PFSK-1 (cell line): ENCODE measurements around the gene TPM3.

ENCODE experiments used
- POLR2AphosphoS5 ChIP-seq: IDR thresholded peaks from 2 replicates; pipeline ENCODE4 v1.6.1; 2012; ENCODE audit warnings: low read depth, mild to moderate bottlenecking, control low read depth, low read length, moderate library complexity
- REST ChIP-seq, 2 experiments: IDR thresholded peaks; 2 replicates each; pipeline versions ENCODE4 v1.6.1 to v1.8.0; 2011 to 2012; ENCODE audit warnings: low read depth in 2 of 2, low read length in 2 of 2, control low read depth in 1 of 2, inconsistent platforms in 1 of 2, mild to moderate bottlenecking in 1 of 2, moderate library complexity in 1 of 2; ENCODE audit not compliant: insufficient read depth in 1 of 2
- SIN3A ChIP-seq: IDR thresholded peaks from 2 replicates; pipeline ENCODE4 v1.6.1; 2012; ENCODE audit warnings: mild to moderate bottlenecking, low read length, moderate library complexity, borderline replicate concordance; ENCODE audit not compliant: insufficient read depth
- TAF1 ChIP-seq: IDR thresholded peaks from 2 replicates; pipeline ENCODE4 v1.6.1; 2012; ENCODE audit warnings: low read length, control low read depth, borderline replicate concordance; ENCODE audit not compliant: insufficient read depth

DNA sequence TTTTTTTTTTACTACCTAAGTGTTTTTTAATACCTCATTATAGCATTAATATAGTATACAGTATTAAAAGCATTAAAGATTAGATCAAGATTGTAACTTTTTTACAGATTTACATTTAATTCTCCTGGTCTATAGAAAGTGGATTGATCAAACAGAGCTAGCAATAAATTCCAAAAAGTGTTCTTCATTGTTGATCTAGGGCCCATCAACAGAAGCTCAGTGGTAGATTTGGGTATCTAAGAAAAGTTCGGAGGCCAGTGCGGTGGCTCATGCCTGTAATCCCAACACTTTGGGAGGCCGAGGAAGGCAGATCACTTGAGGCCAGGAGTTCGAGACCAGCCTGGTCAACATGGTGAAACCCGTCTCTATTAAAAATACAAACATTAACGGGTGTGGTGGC is 49.5 kb downstream of the TPM3 start:
- TF ChIP-seq POLR2AphosphoS5 = no peak
- TF ChIP-seq REST (IDR thresholded peaks at IDR 0.05; ENCODE audit: insufficient read depth in 1 of 2, low read depth in 2 of 2, low read length in 2 of 2) = no peak
- TF ChIP-seq TAF1 = no peak
- TF ChIP-seq SIN3A = no peak
